OCI-LY1 (cell line): ENCODE results near the gene CCDC167.

Experiments used
- H2AFZ ChIP-seq: fragments of 200-600 bp; sonication (generic), shearing (Covaris generic); 2 replicates; pipeline ENCODE4 v1.6.0; 2014; ENCODE audit warnings: antibody characterized with exemption, mild to moderate bottlenecking, low read length
- H3F3A ChIP-seq: fragments of 200-600 bp; sonication (generic), shearing (Covaris generic); 2 replicates; pipeline ENCODE4 v1.6.0; 2014; ENCODE audit warnings: mild to moderate bottlenecking, antibody characterized with exemption, low read length, moderate library complexity; ENCODE audit not compliant: insufficient read depth
- H3K27ac ChIP-seq: fragments of 200-600 bp; sonication (generic); 2 replicates; pipeline ENCODE4 v1.5.1; 2014; ENCODE audit warnings: low read length, mixed run types, mild to moderate bottlenecking, low read depth; ENCODE audit not compliant: poor library complexity, severe bottlenecking
- H3K27me3 ChIP-seq: fragments of 200-600 bp; sonication (generic); 2 replicates; pipeline ENCODE4 v1.6.0; 2014; ENCODE audit warnings: antibody characterized with exemption, mild to moderate bottlenecking, low read length, moderate library complexity; ENCODE audit not compliant: insufficient read depth
- H3K36me3 ChIP-seq: fragments of 200-600 bp; sonication (generic); 2 replicates; pipeline ENCODE4 v1.6.1; 2014; ENCODE audit warnings: mild to moderate bottlenecking, antibody characterized with exemption, low read length, moderate library complexity, mixed read lengths; ENCODE audit not compliant: insufficient read depth
- H3K4me1 ChIP-seq: fragments of 200-600 bp; sonication (generic); 2 replicates; pipeline ENCODE4 v1.5.1; 2014; ENCODE audit warnings: mild to moderate bottlenecking, low read length, moderate library complexity; ENCODE audit not compliant: insufficient read depth, severe bottlenecking
- H3K4me2 ChIP-seq: fragments of 200-600 bp; sonication (generic), shearing (Covaris generic); 2 replicates; pipeline ENCODE4 v1.6.1; 2014; ENCODE audit warnings: low read length
- H3K4me3 ChIP-seq: fragments of 200-600 bp; sonication (generic); 2 replicates; pipeline ENCODE4 v1.5.1; 2014; ENCODE audit warnings: low read length, low read depth, mild to moderate bottlenecking, mixed read lengths; ENCODE audit not compliant: poor library complexity, severe bottlenecking
- H3K79me2 ChIP-seq: fragments of 200-600 bp; shearing (Covaris generic); 2 replicates; pipeline ENCODE4 v1.6.1; 2016; ENCODE audit warnings: mixed run types, low read length, mixed read lengths; ENCODE audit not compliant: insufficient read depth
- H3K9ac ChIP-seq: fragments of 200-600 bp; sonication (generic), shearing (Covaris generic); 2 replicates; pipeline ENCODE4 v1.6.1; 2014; ENCODE audit warnings: mild to moderate bottlenecking, low read length, mixed read lengths
- H3K9me2 ChIP-seq: fragments of 200-600 bp; sonication (generic), shearing (Covaris generic); 2 replicates; pipeline ENCODE4 v1.6.1; 2014; ENCODE audit warnings: low read depth, mild to moderate bottlenecking, low read length, mixed read lengths
- H3K9me3 ChIP-seq: fragments of 200-600 bp; shearing (Covaris generic); 2 replicates; pipeline ENCODE4 v1.6.1; 2014; ENCODE audit warnings: low read length, mixed read lengths
- H4K20me1 ChIP-seq: fragments of 200-600 bp; sonication (generic), shearing (Covaris generic); 2 replicates; pipeline ENCODE4 v1.6.0; 2016; ENCODE audit warnings: mild to moderate bottlenecking, low read length; ENCODE audit not compliant: insufficient read depth
- CTCF ChIP-seq: fragments of 200-600 bp; sonication (generic), shearing (Covaris generic); IDR thresholded peaks from 2 replicates; pipeline ENCODE4 v1.5.1; 2017; ENCODE audit warnings: mild to moderate bottlenecking, antibody characterized with exemption, low read length, moderate library complexity, mixed read lengths
- EZH2 ChIP-seq: fragments of 200-600 bp; sonication (generic), shearing (Covaris generic); IDR thresholded peaks from 2 replicates; pipeline ENCODE4 v1.8.0; 2017; ENCODE audit warnings: borderline replicate concordance, mixed run types, mild to moderate bottlenecking, antibody characterized with exemption, low read length, moderate library complexity, mixed read lengths

CCDC167 gene

GRCh38 chr6:37463110-37463509 lies 36.6 kb downstream of the CCDC167 start:
- Histone ChIP-seq H2AFZ (no peak overlapping the region), H3F3A (no peaks in the 10 kb centered on the region), H3K4me2 (no peak overlapping the region), H3K27me3 (no peaks in the 10 kb centered on the region), H3K4me3 (no peak overlapping the region), H3K27ac (no peak overlapping the region), H3K79me2 (no peaks in the 10 kb centered on the region), H3K9me2 (no peaks in the 10 kb centered on the region), H3K36me3 (peaks cover 91% of the 10 kb centered on the region), H3K4me1 (no peaks in the 10 kb centered on the region), H3K9me3 (peaks cover 3% of the 10 kb centered on the region; the same call in 1 of the 2 replicates), H3K9ac (no peak overlapping the region), H4K20me1 (no peaks in the 10 kb centered on the region)
- TF ChIP-seq CTCF (no peak), EZH2 (no peak)

GRCh38 chr6:37460805-37461204 lies 38.9 kb downstream of the CCDC167 start:
- H3K9ac ChIP-seq = no peak overlapping the region
- no peaks in the 10 kb centered on the region for H3K9me3 ChIP-seq
- no peak overlapping the region for H3K27ac ChIP-seq
- no peak overlapping the region for H3K4me3 ChIP-seq
- no peaks in the 10 kb centered on the region for H3K27me3 ChIP-seq
- H3K9me2 ChIP-seq = no peaks in the 10 kb centered on the region
- no peaks in the 10 kb centered on the region for H3F3A ChIP-seq
- TF ChIP-seq EZH2 (no peak), CTCF (no peak)
- peaks cover 87% of the 10 kb centered on the region for H3K36me3 ChIP-seq
- no peak overlapping the region for H3K4me2 ChIP-seq
- H3K4me1 ChIP-seq = no peaks in the 10 kb centered on the region
- no peaks in the 10 kb centered on the region for H4K20me1 ChIP-seq
- no peak overlapping the region for H2AFZ ChIP-seq
- H3K79me2 ChIP-seq = no peaks in the 10 kb centered on the region

DNA sequence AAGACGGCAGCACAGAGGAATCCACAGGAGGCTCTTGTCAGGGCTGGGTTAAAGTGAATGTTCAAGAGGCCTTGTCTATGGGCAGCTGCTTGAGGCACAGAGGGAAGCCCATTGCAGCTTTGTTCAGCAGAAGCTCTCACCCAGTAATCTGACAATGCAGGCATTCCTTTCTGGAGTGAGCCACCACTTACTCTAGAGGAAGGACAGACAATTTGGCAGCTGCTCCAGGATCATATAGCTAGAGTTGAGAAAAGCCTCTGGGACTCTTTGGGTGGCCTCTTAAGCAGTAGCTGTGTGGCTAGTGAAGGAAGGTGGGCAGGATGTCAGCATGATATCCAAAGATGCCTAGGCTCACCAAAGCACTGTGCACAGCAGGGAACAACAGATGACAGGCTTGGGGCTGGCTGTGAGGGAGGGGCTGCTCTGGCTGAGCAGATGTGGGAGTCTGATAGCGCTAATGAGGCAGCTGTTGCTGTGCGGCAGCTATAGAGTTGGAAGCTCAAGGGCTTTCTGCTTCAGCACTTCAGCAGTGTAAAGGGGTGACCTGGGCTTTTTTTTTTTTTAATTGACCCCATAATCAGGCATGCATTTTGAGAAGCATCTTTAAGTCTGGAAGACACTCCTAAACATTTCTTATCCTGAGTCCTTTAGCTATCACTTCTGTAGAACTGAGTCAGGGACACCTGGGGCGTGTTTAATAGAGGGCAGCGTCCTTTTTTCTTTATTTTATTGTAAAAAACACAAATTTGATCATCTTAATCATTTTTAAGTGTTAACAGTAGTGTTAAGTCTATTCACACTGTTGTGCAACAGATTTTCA lies 39.5 kb downstream of the CCDC167 start:
- H3K27ac ChIP-seq = no peak overlapping the region
- no peaks in the 10 kb centered on the region for H3K27me3 ChIP-seq
- no peaks in the 10 kb centered on the region for H3K9me3 ChIP-seq
- H3F3A ChIP-seq = no peaks in the 10 kb centered on the region
- no peak overlapping the region for H3K4me3 ChIP-seq
- H3K4me2 ChIP-seq = no peak overlapping the region
- no peaks in the 10 kb centered on the region for H3K9me2 ChIP-seq
- TF ChIP-seq CTCF = no peak
- no peak for TF ChIP-seq EZH2
- no peaks in the 10 kb centered on the region for H4K20me1 ChIP-seq
- H2AFZ ChIP-seq = no peak overlapping the region
- no peaks in the 10 kb centered on the region for H3K79me2 ChIP-seq
- H3K36me3 ChIP-seq = peaks cover 87% of the 10 kb centered on the region
- H3K4me1 ChIP-seq = no peaks in the 10 kb centered on the region
- no peak overlapping the region for H3K9ac ChIP-seq
